NCI-H2081 treated with DMSO at 0.1 percent for 48 hours (cell line): Measurements from ENCODE around the gene CHST13.
"Not testable (repeated sequence)": the region's sequence is repeated elsewhere in the genome, so short reads cannot be mapped to it uniquely, and the experiment has no call there.

Source experiments
- DNase-seq: peaks from one replicate; lab custom pipeline; 2025; lab: John Stamatoyannopoulos, UW

Gene CHST13

GRCh38 chr3:126525853-126526667 lies 2.1 kb downstream of the CHST13 start:
- no peak for DNase-seq

GRCh38 chr3:126526668-126527005 lies 2.7 kb downstream of the CHST13 start:
- no peak for DNase-seq

GRCh38 chr3:126527006-126527405 lies 3.1 kb downstream of the CHST13 start:
- no peak for DNase-seq

GRCh38 chr3:126527455-126528211 lies 3.7 kb downstream of the CHST13 start:
- no peak for DNase-seq

GRCh38 chr3:126528419-126528799 lies 4.5 kb downstream of the CHST13 start:
- DNase-seq = no peak

GRCh38 chr3:126528800-126529541 lies 5.0 kb downstream of the CHST13 start:
- no peak for DNase-seq

- no peak for DNase-seq
Measured at GRCh38 chr3:126529585-126530170, 5.7 kb downstream of the CHST13 start.

GRCh38 chr3:126530171-126531050 lies 6.5 kb downstream of the CHST13 start:
- no peak for DNase-seq

GRCh38 chr3:126531051-126531330 lies 7.0 kb downstream of the CHST13 start:
- DNase-seq = no peak

- no peak for DNase-seq
Measured at GRCh38 chr3:126533506-126533905, 9.6 kb downstream of the CHST13 start.

- not testable (repeated sequence) for DNase-seq
Measured at GRCh38 chr3:126534716-126535115, 10.8 kb downstream of the CHST13 start.

GRCh38 chr3:126535636-126536035 lies 11.7 kb downstream of the CHST13 start:
- DNase-seq = no peak

GRCh38 chr3:126536126-126536525 lies 12.2 kb downstream of the CHST13 start:
- DNase-seq = no peak

- no peak for DNase-seq
Measured at GRCh38 chr3:126537116-126537729, 13.3 kb downstream of the CHST13 start.

- DNase-seq = no peak
Measured at GRCh38 chr3:126537730-126538281, 13.9 kb downstream of the CHST13 start.

GRCh38 chr3:126538316-126538715 lies 14.4 kb downstream of the CHST13 start:
- DNase-seq = no peak

GRCh38 chr3:126538966-126539365 lies 15.0 kb downstream of the CHST13 start:
- no peak for DNase-seq

GRCh38 chr3:126539558-126540250 lies 15.7 kb downstream of the CHST13 start:
- no peak for DNase-seq

GRCh38 chr3:126540342-126540849 lies 16.4 kb downstream of the CHST13 start:
- DNase-seq = no peak
